A549 (cell line): ENCODE measurements around the gene MSI2. TPM values are rescaled to one million over a fixed set of nuclear protein-coding genes. Genes with fewer than 3 reads are reported as not detected.

ENCODE experiments used
- ATAC-seq, 2 experiments: fragments of 200-7000 bp in 1 of 2; fragments of >200 bp in 1 of 2; cut with Nextera tagmentation in 1 of 2; cut with Tn5 transposase in 1 of 2; 3 replicates each; pipeline versions ENCODE4 v1.8.0 to v1.9.1; 2018 to 2020; ENCODE audit warnings: mild to moderate bottlenecking in 1 of 2, moderate library complexity in 1 of 2
- CTCF ChIA-PET: fragments of 300-600 bp; sonication (Branson Sonifier 250); formaldehyde crosslinking; extraction: SDS; loops from one replicate; lab custom pipeline; 2021; ENCODE audit warnings: antibody characterized with exemption, inconsistent platforms; lab: Yijun Ruan, JAX
- POLR2A ChIA-PET: fragments of 350-600 bp; formaldehyde crosslinking; extraction: SDS; loops from one replicate; lab custom pipeline; 2021; ENCODE audit warnings: antibody characterized with exemption, inconsistent platforms; lab: Yijun Ruan, JAX
- DNase-seq, 2 experiments: peaks; one replicate each; pipeline versions ENCODE4 v3.0.0 to v3.0.0-alpha.2; 2011 to 2016; ENCODE audit warnings: low read depth in 1 of 2, low spot score in 1 of 2
- FAIRE-seq: peaks from 2 replicates; lab custom pipeline; 2011; peaks lifted over from hg19 to GRCh38; lab: Jason Lieb, UNC
- H3K27ac ChIP-seq, 2 experiments: fragments of >200 bp; sonication (Bioruptor Twin); formaldehyde crosslinking; 3 replicates each; pipeline ENCODE4 v1.5.1; 2016 to 2017
- H3K4me1 ChIP-seq: fragments of >200 bp; sonication (Bioruptor Twin); formaldehyde crosslinking; 3 replicates; pipeline ENCODE4 v1.6.1; 2016
- H3K4me2 ChIP-seq: fragments of >200 bp; sonication (Bioruptor Twin); formaldehyde crosslinking; 3 replicates; pipeline ENCODE4 v1.6.1; 2016
- H3K4me3 ChIP-seq: fragments of >200 bp; sonication (Bioruptor Twin); formaldehyde crosslinking; 3 replicates; pipeline ENCODE4 v1.5.1; 2016
- H3K9me3 ChIP-seq: fragments of >200 bp; sonication (Bioruptor Twin); formaldehyde crosslinking; 3 replicates; pipeline ENCODE4 v1.6.1; 2016
- ATOH8 ChIP-seq: fragments of 250-450 bp; sonication (Bioruptor Pico); IDR thresholded peaks from 2 replicates; pipeline ENCODE4 v1.5.0; 2020; ENCODE audit warnings: low read depth, mild to moderate bottlenecking, moderate library complexity
- BHLHE40 ChIP-seq: IDR thresholded peaks from 2 replicates; pipeline ENCODE4 v1.6.1; 2012; ENCODE audit warnings: low read depth, low read length, inconsistent platforms
- CHD2 ChIP-seq: fragments of 150-350 bp; IDR thresholded peaks from 2 replicates; pipeline ENCODE4 v1.6.1; 2014; ENCODE audit warnings: low read length; ENCODE audit not compliant: partially characterized antibody
- ELK1 ChIP-seq: fragments of 150-350 bp; IDR thresholded peaks from 2 replicates; pipeline ENCODE4 v1.6.1; 2014; ENCODE audit warnings: low read depth, mild to moderate bottlenecking, low read length
- EP300 ChIP-seq, 2 experiments: fragments of >200 bp; sonication (Bioruptor Twin); formaldehyde crosslinking; IDR thresholded peaks; 2 replicates in 1 of 2; 3 replicates in 1 of 2; pipeline ENCODE4 v1.6.1; 2016 to 2017
- ESRRA ChIP-seq: fragments of 150-350 bp; IDR thresholded peaks from 2 replicates; pipeline ENCODE4 v1.6.1; 2014; ENCODE audit warnings: mild to moderate bottlenecking, low read length, borderline replicate concordance
- FOSB ChIP-seq: fragments of 250-450 bp; sonication (Bioruptor Pico); IDR thresholded peaks from 2 replicates; pipeline ENCODE4 v1.5.0; 2020; ENCODE audit warnings: mild to moderate bottlenecking, moderate library complexity
- FOSL2 ChIP-seq, 2 experiments: fragments of 450-650 bp in 1 of 2; fragments of >200 bp in 1 of 2; sonication (Bioruptor Twin) in 1 of 2; formaldehyde crosslinking; IDR thresholded peaks; 2 replicates each; pipeline versions ENCODE4 v1.5.0 to v1.6.1; 2016 to 2020; ENCODE audit warnings: mild to moderate bottlenecking in 1 of 2, moderate library complexity in 1 of 2
- HDAC2 ChIP-seq: fragments of 200-600 bp; sonication (generic); IDR thresholded peaks from 2 replicates; pipeline ENCODE4 v1.6.1; 2016
- HMGXB4 ChIP-seq: fragments of 250-450 bp; sonication (Bioruptor Pico); IDR thresholded peaks from 2 replicates; pipeline ENCODE4 v1.5.0; 2021; ENCODE audit warnings: mild to moderate bottlenecking, moderate library complexity, borderline replicate concordance
- HOXA7 ChIP-seq: fragments of 250-450 bp; sonication (Bioruptor Pico); IDR thresholded peaks from 2 replicates; pipeline ENCODE4 v1.5.0; 2020; ENCODE audit warnings: mild to moderate bottlenecking, moderate library complexity
- HOXB13 ChIP-seq: fragments of 250-450 bp; sonication (Bioruptor Pico); IDR thresholded peaks from 2 replicates; pipeline ENCODE4 v1.5.0; 2020; ENCODE audit warnings: low read depth, mild to moderate bottlenecking, moderate library complexity
- MAZ ChIP-seq: fragments of 150-350 bp; IDR thresholded peaks from 2 replicates; pipeline ENCODE4 v1.6.1; 2014; ENCODE audit warnings: antibody characterized with exemption, low read depth, low read length, borderline replicate concordance
- MYC ChIP-seq: IDR thresholded peaks from 2 replicates; pipeline ENCODE4 v1.6.1; 2012; ENCODE audit warnings: mild to moderate bottlenecking, inconsistent platforms, low read length, improper control_type of control experiment, borderline replicate concordance
- NFE2L2 ChIP-seq: fragments of 150-350 bp; conservative IDR thresholded peaks from 2 replicates; pipeline ENCODE4 v1.6.1; 2014; ENCODE audit warnings: low read length
- PBX3 ChIP-seq: IDR thresholded peaks from 2 replicates; pipeline ENCODE4 v1.6.1; 2012
- POLR2AphosphoS2 ChIP-seq: conservative IDR thresholded peaks from 2 replicates; pipeline ENCODE4 v1.6.1; 2012; ENCODE audit warnings: low read length, improper control_type of control experiment, inconsistent platforms
- RAD21 ChIP-seq, 2 experiments: fragments of >200 bp in 1 of 2; sonication (Bioruptor Twin) in 1 of 2; formaldehyde crosslinking in 1 of 2; IDR thresholded peaks in 1 of 2; conservative IDR thresholded peaks in 1 of 2; 2 replicates in 1 of 2; 3 replicates in 1 of 2; pipeline ENCODE4 v1.6.1; 2012 to 2018; ENCODE audit warnings: inconsistent platforms in 1 of 2
- SMC3 ChIP-seq: fragments of >200 bp; sonication (Bioruptor Twin); formaldehyde crosslinking; IDR thresholded peaks from 3 replicates; pipeline ENCODE4 v1.6.1; 2018; ENCODE audit warnings: inconsistent platforms
- TFCP2L1 ChIP-seq: fragments of 250-450 bp; sonication (Bioruptor Pico); IDR thresholded peaks from 2 replicates; pipeline ENCODE4 v1.5.0; 2021; ENCODE audit warnings: mild to moderate bottlenecking
- ZSCAN20 ChIP-seq: fragments of 250-450 bp; sonication (Bioruptor Pico); IDR thresholded peaks from 2 replicates; pipeline ENCODE4 v1.8.0; 2022; ENCODE audit warnings: mild to moderate bottlenecking, moderate library complexity
- WGBS: methylation state at CpG from one replicate; pipeline ENCODE4 v1.1.6; 2017; ENCODE audit errors: missing lambda C conversion rate; 5-methylcytosine and 5-hydroxymethylcytosine counted together
- polyA plus RNA-seq, 4 experiments: library from polyadenylated mRNA; depleted of rRNA in 3 of 4; stranded (reverse); fragments of >200 nt; fragmentation: RNase III in 1 of 4; extraction: RNeasy Plus Mini Kit Qiagen cat#74134 plus additional on column Dnase treatment in 1 of 4; gene quantifications; 2 replicates in 3 of 4; 3 replicates in 1 of 4; pipeline ENCODE4 v1.2.3, GENCODE V29; 2011 to 2017
- TF ChIP-seq, protein P1 (sequence below): fragments of >200 bp; sonication (Bioruptor Twin); formaldehyde crosslinking; IDR thresholded peaks from 3 replicates; pipeline ENCODE4 v1.6.1; 2016

Gene MSI2
- polyA plus RNA-seq, 2 of the 4 experiments (the other 2 are of a cell fraction), result 43.6 to 44.4 TPM

DNA sequence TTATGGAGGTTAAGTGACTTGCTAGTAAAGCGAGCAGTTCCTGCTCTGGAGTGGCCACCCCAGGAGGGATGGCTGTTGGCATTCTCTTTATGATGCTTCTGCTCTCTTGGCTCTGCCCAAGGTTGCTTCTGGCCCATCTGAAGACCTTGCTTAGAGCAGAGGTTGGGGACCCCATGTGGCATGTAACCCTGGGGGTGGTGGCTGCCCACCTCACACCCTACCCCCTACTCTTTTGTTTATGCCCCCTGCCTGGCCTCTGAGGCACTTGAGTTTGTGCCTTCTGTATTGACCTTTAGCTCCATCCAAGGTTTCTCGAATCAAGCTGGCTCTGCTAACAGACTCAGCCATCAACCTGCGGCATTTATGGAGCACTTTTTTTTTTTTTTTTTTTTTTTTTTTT is 214.6 kb downstream of the MSI2 start:
- H3K4me1 ChIP-seq, result peaks cover 11% of the 10 kb centered on the region; the same call in 2 of the 3 replicates
- ATAC-seq, result no peak
- TF ChIP-seq ATOH8 (CRISPR knock-in tag), result no peak
- no peak for TF ChIP-seq HOXB13 (CRISPR knock-in tag)
- no peak for TF ChIP-seq RAD21 (conservative IDR thresholded peaks at IDR 0.05 in 1 of 2, IDR thresholded peaks at IDR 0.05 in 1 of 2)
- TF ChIP-seq FOSB (CRISPR knock-in tag), result no peak
- TF ChIP-seq, all 56 proteins: peak for 0
- Histone ChIP-seq H3K4me3 (no peak overlapping the region), H3K27ac (no peak overlapping the region), H3K4me2 (no peak overlapping the region), H3K9me3 (no peaks in the 10 kb centered on the region)
- FAIRE-seq (no peak), DNase-seq (no peak)
- POLR2A ChIA-PET, result interaction anchor here (0.6 kb wide), 1 partner anchor 215 kb away, joined by 4 read pairs; no protein-coding TSS in a partner anchor
- WGBS, result 96% methylated on average over 3 of the region's 3 CpGs
- CTCF ChIA-PET, result interaction anchor here (0.6 to 2.2 kb wide), 4 partner anchors 16 to 277 kb away, joined by 3 to 6 read pairs (median 4); no protein-coding TSS in a partner anchor

- POLR2A ChIA-PET, result no interaction called here
Measured at GRCh38 chr17:57471868-57472368, 215.6 kb downstream of the MSI2 start.

More at GRCh38 chr17:57471868-57472368, 215.6 kb downstream of the MSI2 start:
- ATAC-seq (peak; percentile 48 to 50; a peak in 3 of 6 replicates), FAIRE-seq (no peak), DNase-seq (no peak)
- Histone ChIP-seq H3K4me3 (no peak overlapping the region), H3K4me1 (peaks cover 11% of the 10 kb centered on the region; the same call in 2 of the 3 replicates), H3K4me2 (no peak overlapping the region), H3K9me3 (no peaks in the 10 kb centered on the region), H3K27ac (peak overlapping the region in 1 of 2 experiments; percentile 16; a peak in 2 of 6 replicates)
- CTCF ChIA-PET, result interaction anchor here (1.1 to 3.8 kb wide), 4 partner anchors 10 to 229 kb away, joined by 3 to 15 read pairs (median 5); no protein-coding TSS in a partner anchor
- WGBS, result 88% methylated on average over 8 of the region's 8 CpGs
- TF ChIP-seq SMC3, result no peak
- no peak for TF ChIP-seq CHD2
- TF ChIP-seq FOSL2 (IDR thresholded peaks at IDR 0.05), result no peak
- TF ChIP-seq FOSL2 (CRISPR knock-in tag; IDR thresholded peaks at IDR 0.05), result no peak
- TF ChIP-seq, protein P1, sequence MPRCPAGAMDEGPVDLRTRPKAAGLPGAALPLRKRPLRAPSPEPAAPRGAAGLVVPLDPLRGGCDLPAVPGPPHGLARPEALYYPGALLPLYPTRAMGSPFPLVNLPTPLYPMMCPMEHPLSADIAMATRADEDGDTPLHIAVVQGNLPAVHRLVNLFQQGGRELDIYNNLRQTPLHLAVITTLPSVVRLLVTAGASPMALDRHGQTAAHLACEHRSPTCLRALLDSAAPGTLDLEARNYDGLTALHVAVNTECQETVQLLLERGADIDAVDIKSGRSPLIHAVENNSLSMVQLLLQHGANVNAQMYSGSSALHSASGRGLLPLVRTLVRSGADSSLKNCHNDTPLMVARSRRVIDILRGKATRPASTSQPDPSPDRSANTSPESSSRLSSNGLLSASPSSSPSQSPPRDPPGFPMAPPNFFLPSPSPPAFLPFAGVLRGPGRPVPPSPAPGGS, result no peak
- no peak for TF ChIP-seq HOXA7 (CRISPR knock-in tag)
- TF ChIP-seq ZSCAN20 (CRISPR knock-in tag), result no peak
- no peak for TF ChIP-seq NFE2L2
- TF ChIP-seq TFCP2L1 (CRISPR knock-in tag), result no peak
- TF ChIP-seq EP300 (IDR thresholded peaks at IDR 0.05), result no peak
- TF ChIP-seq HDAC2, result no peak
- no peak for TF ChIP-seq MAZ
- no peak for TF ChIP-seq ELK1
- no peak for TF ChIP-seq PBX3
- no peak for TF ChIP-seq HMGXB4 (CRISPR knock-in tag)
- TF ChIP-seq RAD21 (conservative IDR thresholded peaks at IDR 0.05 in 1 of 2, IDR thresholded peaks at IDR 0.05 in 1 of 2), result no peak
- no peak for TF ChIP-seq MYC
- no peak for TF ChIP-seq POLR2AphosphoS2
- no peak for TF ChIP-seq BHLHE40
- no peak for TF ChIP-seq ESRRA
